ENCODE results near the gene GPS1. TPM values are rescaled to one million over a fixed set of nuclear protein-coding genes. Genes with fewer than 3 reads are reported as not detected.

GPS1 gene
- total and polyA plus RNA-seq, 2 of the 4 experiments (the other 2 are of a cell fraction): 157 to 181 TPM

- Histone ChIP-seq H4K20me1 (ENCODE audit: insufficient read depth, low read length) (peaks cover 3% of the 10 kb centered on the region; the same call in 1 of the 2 replicates), H3K27me3 (ENCODE audit: control insufficient read depth, insufficient read depth, low read length) (no peaks in the 10 kb centered on the region), H3K23ac (ENCODE audit: low read depth, low read length) (no peak overlapping the region), H2BK15ac (ENCODE audit: low read depth, low read length) (no peak overlapping the region), H2AK9ac (replicated peaks; ENCODE audit: low read depth, low read length, poor library complexity) (peak overlapping the region; percentile 95), H3K9me3 (ENCODE audit: control insufficient read depth, insufficient read depth, low read length) (no peaks in the 10 kb centered on the region), H2BK20ac (ENCODE audit: low read depth, low read length) (no peak overlapping the region), H2BK120ac (ENCODE audit: low read depth, low read length) (no peak overlapping the region), H3K4me1 (ENCODE audit: control insufficient read depth, insufficient read depth, low read length) (peaks cover 27% of the 10 kb centered on the region), H3K4ac (ENCODE audit: low read depth, low read length) (peak overlapping the region; percentile 44), H2AK5ac (ENCODE audit: low read depth, low read length) (0 out of 2 replicates have a peak overlapping the region, but pooled peaks have one; percentile 36), H3K36me3 (ENCODE audit: control insufficient read depth, insufficient read depth, low read length) (peaks cover 3% of the 10 kb centered on the region; the same call in 1 of the 2 replicates), H3K27ac (ENCODE audit: insufficient read depth, low read length) (no peak overlapping the region), H4K91ac (ENCODE audit: insufficient read depth, low read depth, low read length) (no peak overlapping the region), H3K18ac (ENCODE audit: low read depth, low read length) (no peak overlapping the region), H3K9me1 (ENCODE audit: insufficient read depth, low read length) (peaks cover 18% of the 10 kb centered on the region), H3K4me2 (ENCODE audit: low read depth, low read length) (no peak overlapping the region), H3K9ac (ENCODE audit: low read depth, low read length) (no peak overlapping the region), H3K14ac (replicated peaks; ENCODE audit: low read depth, low read length) (0 out of 2 replicates have a peak overlapping the region, but pooled peaks have one; percentile 39), H2BK5ac (ENCODE audit: low read depth, low read length, poor library complexity, severe bottlenecking) (no peak overlapping the region), H3K56ac (ENCODE audit: extremely low read depth, insufficient read depth, low read length) (no peak overlapping the region), H4K5ac (ENCODE audit: low read depth, low read length) (no peak overlapping the region), H3K79me1 (ENCODE audit: low read depth in 1 of 2, low read length in 2 of 2) (peaks cover 11 to 32% of the 10 kb centered on the region in 2 experiments; a peak in 3 of 4 replicates), H3K4me3 (ENCODE audit: insufficient read depth, low read depth, low read length) (no peak overlapping the region), H4K8ac (ENCODE audit: low read depth in 2 of 2, low read length in 2 of 2) (no peak overlapping the region), H2AFZ (replicated peaks; ENCODE audit: low read length, poor library complexity) (no peak overlapping the region)
- intact Hi-C loops (cut with micrococcal nuclease) (no loop called here), in situ Hi-C loops (cut with MboI; ENCODE audit: low sequenced_read_pairs) (no loop called here), dilution Hi-C loops (cut with HindIII; ENCODE audit: low sequenced_read_pairs, unreplicated experiment) (no loop called here)
- DNase-seq: no peak
- ChIA-PET POLR2A (ENCODE audit: unreplicated experiment) (no interaction called here), CTCF (no interaction called here)
- TF ChIP-seq BHLHE40 (IDR thresholded peaks at IDR 0.05; ENCODE audit: low read depth, low read length) (no peak), MAZ (IDR thresholded peaks at IDR 0.05; ENCODE audit: borderline replicate concordance, low read depth, low read length) (no peak), RAD21 (IDR thresholded peaks at IDR 0.05; ENCODE audit: low read length) (no peak), RCOR1 (IDR thresholded peaks at IDR 0.05; ENCODE audit: insufficient replicate concordance, low read length) (no peak), SMC3 (IDR thresholded peaks at IDR 0.05; ENCODE audit: low read depth, low read length) (no peak), MAFK (IDR thresholded peaks at IDR 0.05; ENCODE audit: low read depth, low read length) (no peak), RFX5 (IDR thresholded peaks at IDR 0.05; ENCODE audit: low read depth, low read length) (no peak), FOS (IDR thresholded peaks at IDR 0.05; ENCODE audit: low read depth, low read length) (no peak), NFE2L2 (IDR thresholded peaks at IDR 0.05; ENCODE audit: low read depth, low read length) (no peak), POLR2A (IDR thresholded peaks at IDR 0.05; ENCODE audit: low read depth, low read length) (no peak), CEBPB (IDR thresholded peaks at IDR 0.05; ENCODE audit: low read depth, low read length) (no peak)
- TF ChIP-seq, protein P1, sequence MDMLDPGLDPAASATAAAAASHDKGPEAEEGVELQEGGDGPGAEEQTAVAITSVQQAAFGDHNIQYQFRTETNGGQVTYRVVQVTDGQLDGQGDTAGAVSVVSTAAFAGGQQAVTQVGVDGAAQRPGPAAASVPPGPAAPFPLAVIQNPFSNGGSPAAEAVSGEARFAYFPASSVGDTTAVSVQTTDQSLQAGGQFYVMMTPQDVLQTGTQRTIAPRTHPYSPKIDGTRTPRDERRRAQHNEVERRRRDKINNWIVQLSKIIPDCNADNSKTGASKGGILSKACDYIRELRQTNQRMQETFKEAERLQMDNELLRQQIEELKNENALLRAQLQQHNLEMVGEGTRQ (IDR thresholded peaks at IDR 0.05; ENCODE audit: low read depth, low read length): no peak
- TF ChIP-seq, protein P2, sequence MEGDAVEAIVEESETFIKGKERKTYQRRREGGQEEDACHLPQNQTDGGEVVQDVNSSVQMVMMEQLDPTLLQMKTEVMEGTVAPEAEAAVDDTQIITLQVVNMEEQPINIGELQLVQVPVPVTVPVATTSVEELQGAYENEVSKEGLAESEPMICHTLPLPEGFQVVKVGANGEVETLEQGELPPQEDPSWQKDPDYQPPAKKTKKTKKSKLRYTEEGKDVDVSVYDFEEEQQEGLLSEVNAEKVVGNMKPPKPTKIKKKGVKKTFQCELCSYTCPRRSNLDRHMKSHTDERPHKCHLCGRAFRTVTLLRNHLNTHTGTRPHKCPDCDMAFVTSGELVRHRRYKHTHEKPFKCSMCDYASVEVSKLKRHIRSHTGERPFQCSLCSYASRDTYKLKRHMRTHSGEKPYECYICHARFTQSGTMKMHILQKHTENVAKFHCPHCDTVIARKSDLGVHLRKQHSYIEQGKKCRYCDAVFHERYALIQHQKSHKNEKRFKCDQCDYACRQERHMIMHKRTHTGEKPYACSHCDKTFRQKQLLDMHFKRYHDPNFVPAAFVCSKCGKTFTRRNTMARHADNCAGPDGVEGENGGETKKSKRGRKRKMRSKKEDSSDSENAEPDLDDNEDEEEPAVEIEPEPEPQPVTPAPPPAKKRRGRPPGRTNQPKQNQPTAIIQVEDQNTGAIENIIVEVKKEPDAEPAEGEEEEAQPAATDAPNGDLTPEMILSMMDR (conservative IDR thresholded peaks at IDR 0.05; ENCODE audit: low read depth, low read length): no peak
- no CpG with 5 or more reads among the region's 6 CpGs for WGBS, 2 experiments (ENCODE audit: extremely low coverage in 2 of 2, insufficient read length in 1 of 2)
- no TSS peak for BruUV-seq (replicated peaks)
- ATAC-seq (ENCODE audit: low read depth): no peak
Measured at GRCh38 chr17:82007228-82007494, 44.5 kb upstream of the GPS1 start.

Measured in IMR-90 (cell line).